Stromal cell of bone marrow (primary cell): ENCODE measurements around the gene SDHB.

Source experiments
- DNase-seq: peaks from one replicate; pipeline ENCODE4 v3.0.0-alpha.2; 2012; ENCODE audit warnings: low read depth

SDHB gene

GRCh38 chr1:16969057-16969611 is 84.7 kb downstream of the SDHB start:
- no peak for DNase-seq
